ENCODE measurements around the gene VAV3.
"Not testable (repeated sequence)": the region's sequence is repeated elsewhere in the genome, so short reads cannot be mapped to it uniquely, and the experiment has no call there.

The VAV3 gene

DNA sequence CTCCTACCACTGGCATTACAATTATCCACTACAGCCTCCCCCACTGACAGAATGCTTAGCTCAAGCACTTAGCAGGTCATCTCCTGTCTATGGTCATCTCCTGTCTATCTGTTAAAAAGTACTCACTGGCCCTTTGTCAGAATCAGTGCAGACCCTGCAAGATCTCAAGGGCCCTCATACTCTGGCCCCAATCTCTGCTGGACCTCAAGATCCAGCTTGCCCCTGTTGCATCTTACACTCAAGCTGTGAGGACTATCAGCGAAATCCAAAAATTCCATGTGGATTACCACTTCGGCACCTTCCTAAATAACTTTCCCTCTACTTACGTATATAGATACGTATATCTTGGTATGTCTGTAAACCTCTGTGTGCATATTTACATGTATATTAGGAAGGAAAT, 101.6 kb downstream of the VAV3 start:
- Histone ChIP-seq H3K9ac (ENCODE audit: low read length) (no peak overlapping the region), H3K27ac (ENCODE audit: low read depth, low read length) (no peak overlapping the region), H3K4me1 (ENCODE audit: insufficient read depth, low read length) (no peaks in the 10 kb centered on the region), H3K4me3 (ENCODE audit: low read depth in 1 of 2, low read length in 2 of 2) (no peak overlapping the region), H3K9me3 (ENCODE audit: low read length) (no peaks in the 10 kb centered on the region), H3K36me3 (ENCODE audit: insufficient read depth, low read length) (no peaks in the 10 kb centered on the region), H3K27me3 (ENCODE audit: control insufficient read depth in 1 of 2, insufficient read depth in 2 of 2, low read length in 2 of 2) (no peaks in the 10 kb centered on the region)

DNA sequence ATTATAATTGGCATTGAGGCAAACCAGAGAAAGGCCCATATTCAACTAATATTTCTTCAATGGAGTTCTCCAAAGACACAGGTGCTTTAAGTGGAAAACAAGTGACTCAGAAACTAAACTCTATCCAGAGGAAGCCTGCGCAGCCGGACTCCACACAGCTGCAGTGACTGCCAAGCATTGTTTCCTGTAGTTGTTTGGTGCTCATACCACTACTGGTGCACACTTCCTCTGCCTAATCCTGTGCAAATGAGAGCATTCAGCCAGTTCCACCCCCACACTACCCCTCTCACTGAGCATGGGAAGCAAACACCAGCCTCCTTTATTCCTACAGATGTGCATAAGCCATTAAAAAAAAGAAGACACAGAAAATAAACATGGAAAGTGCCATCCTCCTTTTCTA, 102.9 kb downstream of the VAV3 start:
- no peak overlapping the region for H3K9ac ChIP-seq (ENCODE audit: low read length)
- H3K36me3 ChIP-seq (ENCODE audit: insufficient read depth, low read length): no peaks in the 10 kb centered on the region
- no peaks in the 10 kb centered on the region for H3K27me3 ChIP-seq (ENCODE audit: control insufficient read depth in 1 of 2, insufficient read depth in 2 of 2, low read length in 2 of 2)
- no peak overlapping the region for H3K4me3 ChIP-seq (ENCODE audit: low read depth in 1 of 2, low read length in 2 of 2)
- H3K27ac ChIP-seq (ENCODE audit: low read depth, low read length): no peak overlapping the region
- H3K9me3 ChIP-seq (ENCODE audit: low read length): no peaks in the 10 kb centered on the region
- no peaks in the 10 kb centered on the region for H3K4me1 ChIP-seq (ENCODE audit: insufficient read depth, low read length)

DNA sequence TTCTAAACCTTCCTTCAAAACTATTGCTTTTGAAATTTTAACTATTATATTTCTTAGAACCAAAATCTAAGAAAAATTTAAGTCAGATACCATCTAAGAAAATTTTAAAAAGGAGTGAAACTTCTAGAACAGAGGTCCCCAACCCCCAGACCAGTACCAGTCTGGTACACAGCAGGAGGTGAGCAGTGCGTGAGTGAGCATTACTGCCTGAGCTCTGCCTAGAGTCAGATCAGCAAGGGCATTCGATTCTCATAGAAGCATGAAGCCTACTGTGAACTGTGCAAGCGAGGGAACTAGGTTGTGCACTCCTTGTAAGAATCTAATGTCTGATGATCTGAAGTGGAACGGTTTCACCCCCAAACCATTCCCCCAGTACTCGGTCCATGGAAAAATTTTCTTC, 106.7 kb downstream of the VAV3 start:
- Histone ChIP-seq H3K9me3 (ENCODE audit: low read length) (no peaks in the 10 kb centered on the region), H3K27ac (ENCODE audit: low read depth, low read length) (no peak overlapping the region), H3K4me3 (ENCODE audit: low read depth in 1 of 2, low read length in 2 of 2) (no peak overlapping the region), H3K36me3 (ENCODE audit: insufficient read depth, low read length) (no peaks in the 10 kb centered on the region), H3K9ac (ENCODE audit: low read length) (no peak overlapping the region), H3K4me1 (ENCODE audit: insufficient read depth, low read length) (no peaks in the 10 kb centered on the region), H3K27me3 (ENCODE audit: control insufficient read depth in 1 of 2, insufficient read depth in 2 of 2, low read length in 2 of 2) (no peaks in the 10 kb centered on the region)

DNA sequence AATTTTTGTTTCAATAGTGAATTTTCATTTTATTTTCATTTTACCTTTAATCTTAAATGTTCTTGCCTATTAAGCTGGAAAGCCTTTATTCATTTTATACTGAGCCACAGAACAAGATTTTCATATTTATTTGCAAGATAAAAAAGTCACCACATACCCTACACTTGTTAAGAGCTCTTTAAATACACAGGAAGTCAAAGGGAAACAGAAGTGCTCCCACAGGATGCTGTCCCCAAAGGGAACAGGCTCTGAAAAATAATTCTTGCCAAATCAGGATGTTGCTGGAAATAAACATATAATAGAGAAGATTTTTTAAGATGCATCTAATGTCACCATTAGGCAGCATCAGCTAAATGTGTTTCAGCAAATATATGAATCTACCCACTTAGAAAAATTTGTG, 113.6 kb downstream of the VAV3 start:
- no peaks in the 10 kb centered on the region for H3K27me3 ChIP-seq (ENCODE audit: control insufficient read depth in 1 of 2, insufficient read depth in 2 of 2, low read length in 2 of 2)
- no peak overlapping the region for H3K9ac ChIP-seq (ENCODE audit: low read length)
- no peaks in the 10 kb centered on the region for H3K9me3 ChIP-seq (ENCODE audit: low read length)
- no peak overlapping the region for H3K27ac ChIP-seq (ENCODE audit: low read depth, low read length)
- H3K4me1 ChIP-seq (ENCODE audit: insufficient read depth, low read length): no peaks in the 10 kb centered on the region
- H3K36me3 ChIP-seq (ENCODE audit: insufficient read depth, low read length): no peaks in the 10 kb centered on the region
- H3K4me3 ChIP-seq (ENCODE audit: low read depth in 1 of 2, low read length in 2 of 2): no peak overlapping the region

GRCh38 chr1:107844541-107845194, 120.3 kb downstream of the VAV3 start:
- H3K9ac ChIP-seq (ENCODE audit: low read length); H3K4me1 ChIP-seq (ENCODE audit: insufficient read depth, low read length); H3K27me3 ChIP-seq (ENCODE audit: control insufficient read depth in 1 of 2, insufficient read depth in 2 of 2, low read length in 2 of 2); H3K36me3 ChIP-seq (ENCODE audit: insufficient read depth, low read length); H3K27ac ChIP-seq (ENCODE audit: low read depth, low read length); H3K9me3 ChIP-seq (ENCODE audit: low read length); H3K4me3 ChIP-seq (ENCODE audit: low read depth in 1 of 2, low read length in 2 of 2): not testable (repeated sequence)

DNA sequence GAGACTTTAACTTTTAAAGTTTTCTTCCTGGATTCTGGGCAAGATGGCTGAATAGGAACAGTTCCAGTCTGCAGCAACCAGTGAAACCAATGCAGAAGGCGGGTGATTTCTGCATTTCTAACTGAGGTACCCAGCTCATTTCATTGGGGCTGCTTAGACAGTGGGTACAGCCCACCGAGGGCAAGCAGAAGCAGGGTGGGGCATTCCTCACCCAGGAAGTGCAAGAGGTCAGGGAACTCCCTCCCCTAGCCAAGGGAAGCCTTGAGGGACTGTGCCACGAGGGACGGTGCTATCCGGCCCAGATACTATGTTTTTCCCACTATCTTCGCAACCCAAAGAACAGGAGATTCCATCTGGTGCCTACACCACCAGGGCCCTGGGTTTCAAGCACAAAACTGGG, 121.0 kb downstream of the VAV3 start:
- Histone ChIP-seq H3K27ac (ENCODE audit: low read depth, low read length) (no peak overlapping the region), H3K9me3 (ENCODE audit: low read length) (no peaks in the 10 kb centered on the region), H3K4me3 (ENCODE audit: low read depth in 1 of 2, low read length in 2 of 2) (no peak overlapping the region)

GRCh38 chr1:107842241-107842640, 122.7 kb downstream of the VAV3 start:
- Histone ChIP-seq H3K9me3 (ENCODE audit: low read length) (no peaks in the 10 kb centered on the region), H3K9ac (ENCODE audit: low read length) (no peak overlapping the region), H3K27me3 (ENCODE audit: control insufficient read depth in 1 of 2, insufficient read depth in 2 of 2, low read length in 2 of 2) (no peaks in the 10 kb centered on the region), H3K36me3 (ENCODE audit: insufficient read depth, low read length) (no peaks in the 10 kb centered on the region), H3K4me3 (ENCODE audit: low read depth in 1 of 2, low read length in 2 of 2) (no peak overlapping the region), H3K27ac (ENCODE audit: low read depth, low read length) (no peak overlapping the region), H3K4me1 (ENCODE audit: insufficient read depth, low read length) (no peaks in the 10 kb centered on the region)

More for the DNA sequence above, 121.0 kb downstream of the VAV3 start:
- Histone ChIP-seq H3K27me3 (ENCODE audit: control insufficient read depth in 1 of 2, insufficient read depth in 2 of 2, low read length in 2 of 2) (no peaks in the 10 kb centered on the region), H3K36me3 (ENCODE audit: insufficient read depth, low read length) (no peaks in the 10 kb centered on the region), H3K9ac (ENCODE audit: low read length) (no peak overlapping the region), H3K4me1 (ENCODE audit: insufficient read depth, low read length) (no peaks in the 10 kb centered on the region)

DNA sequence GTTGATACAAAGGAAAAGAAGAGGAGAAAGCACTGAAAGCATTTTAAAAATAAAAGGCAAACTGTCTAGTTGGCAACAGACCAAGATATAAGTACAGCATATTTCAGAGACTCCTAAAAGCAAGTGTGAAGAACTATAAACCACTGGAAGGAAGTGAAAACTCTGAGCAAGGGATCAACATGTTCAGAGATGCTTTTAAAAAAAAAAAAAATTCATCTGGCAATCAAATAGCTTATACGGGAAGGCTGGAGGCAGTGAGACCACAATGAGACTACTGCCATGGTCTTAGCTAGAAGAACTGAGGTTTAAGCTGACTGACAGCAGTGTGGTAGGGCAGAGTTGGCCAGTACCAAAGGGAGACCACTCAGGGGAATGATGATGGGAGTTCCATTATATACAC, 124.3 kb downstream of the VAV3 start:
- Histone ChIP-seq H3K9me3 (ENCODE audit: low read length) (no peaks in the 10 kb centered on the region), H3K4me1 (ENCODE audit: insufficient read depth, low read length) (no peaks in the 10 kb centered on the region), H3K36me3 (ENCODE audit: insufficient read depth, low read length) (no peaks in the 10 kb centered on the region), H3K9ac (ENCODE audit: low read length) (no peak overlapping the region), H3K4me3 (ENCODE audit: low read depth in 1 of 2, low read length in 2 of 2) (no peak overlapping the region), H3K27me3 (ENCODE audit: control insufficient read depth in 1 of 2, insufficient read depth in 2 of 2, low read length in 2 of 2) (no peaks in the 10 kb centered on the region), H3K27ac (ENCODE audit: low read depth, low read length) (no peak overlapping the region)

- no peaks in the 10 kb centered on the region for H3K27me3 ChIP-seq (ENCODE audit: control insufficient read depth in 1 of 2, insufficient read depth in 2 of 2, low read length in 2 of 2)
- no peaks in the 10 kb centered on the region for H3K4me1 ChIP-seq (ENCODE audit: insufficient read depth, low read length)
- H3K4me3 ChIP-seq (ENCODE audit: low read depth in 1 of 2, low read length in 2 of 2): no peak overlapping the region
- H3K9me3 ChIP-seq (ENCODE audit: low read length): no peaks in the 10 kb centered on the region
- H3K36me3 ChIP-seq (ENCODE audit: insufficient read depth, low read length): no peaks in the 10 kb centered on the region
- H3K9ac ChIP-seq (ENCODE audit: low read length): no peak overlapping the region
- no peak overlapping the region for H3K27ac ChIP-seq (ENCODE audit: low read depth, low read length)
Measured at GRCh38 chr1:107838056-107838455, 126.9 kb downstream of the VAV3 start.

DNA sequence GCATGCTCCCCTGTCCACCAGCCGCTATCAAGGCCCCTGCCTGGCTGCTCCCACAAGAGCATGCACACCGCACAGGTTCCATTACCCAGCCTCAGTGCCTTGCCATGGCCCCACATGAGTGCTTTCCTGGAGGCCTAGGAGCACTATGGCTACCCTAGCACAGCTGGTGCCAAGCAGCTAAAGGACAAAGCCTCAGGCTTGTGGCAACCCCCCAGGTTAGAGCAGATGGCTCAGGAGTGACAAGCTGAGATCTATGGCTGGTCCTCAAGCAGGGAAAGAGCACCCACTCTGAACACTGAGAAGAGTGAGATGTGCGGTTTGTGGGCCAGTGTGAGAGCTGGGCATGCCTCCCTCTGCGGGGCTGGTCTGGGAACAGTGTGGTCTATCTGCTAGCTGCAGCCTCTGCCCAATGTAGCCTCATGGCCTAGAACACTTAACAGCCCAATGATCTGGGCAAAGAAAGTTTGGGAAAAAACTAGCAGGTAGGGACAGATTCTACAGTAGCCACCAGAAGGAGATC, 129.8 kb downstream of the VAV3 start:
- Histone ChIP-seq H3K27ac (ENCODE audit: low read depth, low read length) (no peak overlapping the region), H3K4me1 (ENCODE audit: insufficient read depth, low read length) (no peaks in the 10 kb centered on the region), H3K9me3 (ENCODE audit: low read length) (no peaks in the 10 kb centered on the region), H3K27me3 (ENCODE audit: control insufficient read depth in 1 of 2, insufficient read depth in 2 of 2, low read length in 2 of 2) (no peaks in the 10 kb centered on the region), H3K36me3 (ENCODE audit: insufficient read depth, low read length) (no peaks in the 10 kb centered on the region), H3K9ac (ENCODE audit: low read length) (no peak overlapping the region), H3K4me3 (ENCODE audit: low read depth in 1 of 2, low read length in 2 of 2) (no peak overlapping the region)

DNA sequence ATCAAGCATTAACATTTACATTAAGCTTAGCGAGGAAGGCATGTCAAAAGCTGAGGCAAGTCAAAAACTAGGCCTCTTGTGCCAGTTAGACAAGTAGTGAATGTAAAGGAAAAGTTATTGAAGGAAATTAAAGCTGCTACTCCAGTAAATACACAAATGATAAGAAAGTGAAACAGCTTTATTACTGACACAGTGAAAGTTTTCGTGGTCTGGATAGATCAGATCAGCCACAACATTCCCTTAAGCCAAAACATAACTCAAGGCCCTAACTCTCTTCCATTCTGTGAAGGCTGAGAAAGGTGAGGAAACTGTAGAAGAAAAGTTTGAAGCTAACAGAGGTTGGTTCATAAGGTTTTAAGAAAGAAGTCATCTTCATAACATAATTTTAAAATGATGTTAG, 131.9 kb downstream of the VAV3 start:
- no peaks in the 10 kb centered on the region for H3K9me3 ChIP-seq (ENCODE audit: low read length)
- H3K27me3 ChIP-seq (ENCODE audit: control insufficient read depth in 1 of 2, insufficient read depth in 2 of 2, low read length in 2 of 2): no peaks in the 10 kb centered on the region
- H3K4me3 ChIP-seq (ENCODE audit: low read depth in 1 of 2, low read length in 2 of 2): no peak overlapping the region
- no peaks in the 10 kb centered on the region for H3K4me1 ChIP-seq (ENCODE audit: insufficient read depth, low read length)
- H3K36me3 ChIP-seq (ENCODE audit: insufficient read depth, low read length): no peaks in the 10 kb centered on the region
- no peak overlapping the region for H3K27ac ChIP-seq (ENCODE audit: low read depth, low read length)
- no peak overlapping the region for H3K9ac ChIP-seq (ENCODE audit: low read length)

DNA sequence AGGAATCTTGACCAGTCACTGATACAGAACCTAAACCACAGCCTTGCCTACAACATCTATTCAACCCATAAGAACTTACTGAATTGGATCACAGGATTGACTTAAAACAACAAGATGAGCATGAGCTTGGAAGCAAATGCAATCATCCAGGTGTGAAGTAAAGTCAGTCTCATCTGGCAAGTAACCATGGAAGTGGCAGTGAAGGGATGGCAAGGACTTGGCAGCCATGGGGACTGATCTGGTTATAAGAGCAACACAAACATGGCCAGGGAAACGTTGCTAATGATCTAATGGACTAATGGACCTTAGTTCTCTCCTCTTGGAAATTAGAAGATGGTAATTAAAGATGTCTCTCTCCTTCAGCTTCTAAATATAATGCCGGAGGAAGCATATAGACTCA, 133.1 kb downstream of the VAV3 start:
- no peaks in the 10 kb centered on the region for H3K9me3 ChIP-seq (ENCODE audit: low read length)
- H3K27me3 ChIP-seq (ENCODE audit: control insufficient read depth in 1 of 2, insufficient read depth in 2 of 2, low read length in 2 of 2): no peaks in the 10 kb centered on the region
- H3K4me1 ChIP-seq (ENCODE audit: insufficient read depth, low read length): no peaks in the 10 kb centered on the region

More for the DNA sequence above, 133.1 kb downstream of the VAV3 start:
- H3K9ac ChIP-seq (ENCODE audit: low read length): no peak overlapping the region
- no peaks in the 10 kb centered on the region for H3K36me3 ChIP-seq (ENCODE audit: insufficient read depth, low read length)
- H3K4me3 ChIP-seq (ENCODE audit: low read depth in 1 of 2, low read length in 2 of 2): no peak overlapping the region
- H3K27ac ChIP-seq (ENCODE audit: low read depth, low read length): no peak overlapping the region

Measured in muscle layer of colon (tissue), 2 donors.